Subcutaneous adipose tissue (tissue), 4 donors: ENCODE results near the gene OBSCN. TPM values are rescaled to one million over a fixed set of nuclear protein-coding genes. Genes with fewer than 3 reads are reported as not detected.

Source experiments
- total RNA-seq, 4 donors: library from RNA; depleted of rRNA; stranded (reverse); fragments of >200 nt; gene quantifications; one replicate each; pipeline ENCODE4 v1.1.0, GENCODE V29; 2016
- TF ChIP-seq, protein P1 (sequence below): fragments of 450-650 bp; IDR thresholded peaks from one replicate; pipeline ENCODE4 v1.5.1; 2016; ENCODE audit warnings: low read depth, mild to moderate bottlenecking, control low read depth, antibody characterized with exemption, moderate library complexity

OBSCN gene
- total RNA-seq, 4 donors from 2014 or later, result 4.1 to 4.9 (median 4.7) TPM

DNA sequence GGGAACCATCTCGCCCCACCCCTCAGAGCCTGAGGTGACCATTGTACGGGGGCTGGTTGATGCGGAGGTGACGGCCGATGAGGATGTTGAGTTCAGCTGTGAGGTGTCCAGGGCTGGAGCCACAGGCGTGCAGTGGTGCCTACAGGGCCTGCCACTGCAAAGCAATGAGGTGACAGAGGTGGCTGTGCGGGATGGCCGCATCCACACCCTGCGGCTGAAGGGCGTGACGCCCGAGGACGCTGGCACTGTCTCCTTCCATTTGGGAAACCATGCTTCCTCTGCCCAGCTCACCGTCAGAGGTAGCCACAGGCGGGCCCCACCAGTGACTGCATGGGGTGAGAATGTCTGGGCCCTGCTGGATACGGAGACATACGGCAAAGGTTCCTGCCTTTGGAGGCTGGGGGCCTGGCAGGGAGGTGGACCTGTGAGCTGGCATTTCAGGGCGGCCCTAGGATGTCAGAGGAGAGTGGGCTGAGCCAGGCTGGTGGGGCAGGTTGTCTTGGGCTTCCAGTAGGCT lies 100.3 kb downstream of the OBSCN start:
- TF ChIP-seq, protein P1, sequence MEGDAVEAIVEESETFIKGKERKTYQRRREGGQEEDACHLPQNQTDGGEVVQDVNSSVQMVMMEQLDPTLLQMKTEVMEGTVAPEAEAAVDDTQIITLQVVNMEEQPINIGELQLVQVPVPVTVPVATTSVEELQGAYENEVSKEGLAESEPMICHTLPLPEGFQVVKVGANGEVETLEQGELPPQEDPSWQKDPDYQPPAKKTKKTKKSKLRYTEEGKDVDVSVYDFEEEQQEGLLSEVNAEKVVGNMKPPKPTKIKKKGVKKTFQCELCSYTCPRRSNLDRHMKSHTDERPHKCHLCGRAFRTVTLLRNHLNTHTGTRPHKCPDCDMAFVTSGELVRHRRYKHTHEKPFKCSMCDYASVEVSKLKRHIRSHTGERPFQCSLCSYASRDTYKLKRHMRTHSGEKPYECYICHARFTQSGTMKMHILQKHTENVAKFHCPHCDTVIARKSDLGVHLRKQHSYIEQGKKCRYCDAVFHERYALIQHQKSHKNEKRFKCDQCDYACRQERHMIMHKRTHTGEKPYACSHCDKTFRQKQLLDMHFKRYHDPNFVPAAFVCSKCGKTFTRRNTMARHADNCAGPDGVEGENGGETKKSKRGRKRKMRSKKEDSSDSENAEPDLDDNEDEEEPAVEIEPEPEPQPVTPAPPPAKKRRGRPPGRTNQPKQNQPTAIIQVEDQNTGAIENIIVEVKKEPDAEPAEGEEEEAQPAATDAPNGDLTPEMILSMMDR, result no peak

DNA sequence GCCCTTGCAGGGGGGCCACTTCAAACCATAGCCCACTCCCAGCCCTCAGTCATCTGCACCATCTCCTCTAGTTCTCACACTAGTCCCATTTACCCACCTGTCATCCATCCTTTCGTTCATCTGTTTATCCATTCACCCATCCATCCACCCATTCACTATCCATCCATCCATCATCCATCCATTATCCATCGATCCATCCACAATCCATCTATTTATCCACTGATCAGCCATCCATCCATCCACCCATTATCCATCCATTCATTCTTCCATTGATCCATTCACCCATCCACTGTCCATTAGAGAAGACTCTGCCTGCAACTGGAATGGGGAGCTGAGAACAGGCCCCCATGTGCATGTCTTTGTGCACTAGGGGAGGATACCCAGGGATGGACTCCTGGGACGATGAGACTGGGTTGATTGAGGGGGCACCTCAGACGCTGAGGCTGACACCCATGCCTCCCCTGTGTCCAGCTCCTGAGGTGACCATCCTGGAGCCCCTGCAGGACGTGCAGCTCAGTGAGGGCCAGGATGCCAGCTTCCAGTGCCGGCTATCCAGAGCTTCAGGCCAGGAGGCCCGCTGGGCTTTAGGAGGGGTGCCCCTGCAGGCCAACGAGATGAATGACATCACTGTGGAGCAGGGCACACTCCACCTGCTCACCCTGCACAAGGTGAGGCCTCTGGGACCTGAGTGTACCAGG lies 100.9 kb downstream of the OBSCN start:
- TF ChIP-seq, protein P1, result no peak

DNA sequence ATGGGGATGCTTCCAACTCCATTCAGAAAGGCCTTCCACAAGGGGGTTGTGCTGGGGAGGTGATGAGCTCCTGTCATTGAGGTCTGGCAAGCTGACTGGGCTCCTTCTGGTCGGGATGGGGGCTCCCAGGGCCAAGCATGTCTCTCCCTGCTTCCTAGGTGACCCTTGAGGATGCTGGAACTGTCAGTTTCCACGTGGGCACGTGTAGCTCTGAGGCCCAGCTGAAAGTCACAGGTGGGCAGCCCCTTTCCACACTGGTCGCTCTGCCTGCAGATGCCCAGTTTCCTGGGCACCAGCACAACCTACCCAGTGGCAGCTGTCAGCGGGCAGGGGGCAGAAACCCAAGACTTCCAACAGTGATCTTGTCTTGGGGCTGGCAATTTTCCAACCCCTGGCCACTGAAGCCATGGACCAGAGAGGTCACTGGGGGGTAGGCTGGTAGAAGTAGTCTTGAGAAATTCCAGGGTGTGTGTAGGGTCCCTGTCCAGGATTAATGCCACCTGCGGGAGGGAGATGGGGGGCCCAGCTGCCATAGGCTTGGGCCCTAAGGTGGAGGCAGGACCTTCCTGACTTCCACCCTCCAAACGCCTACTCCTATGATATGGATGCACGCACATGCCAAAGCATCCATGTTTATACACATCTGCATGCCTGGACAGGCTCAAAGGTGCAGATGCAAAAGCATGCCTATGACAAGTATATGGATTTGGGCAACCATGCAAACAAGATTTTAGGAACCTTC lies 101.7 kb downstream of the OBSCN start:
- TF ChIP-seq, protein P1, result no peak

DNA sequence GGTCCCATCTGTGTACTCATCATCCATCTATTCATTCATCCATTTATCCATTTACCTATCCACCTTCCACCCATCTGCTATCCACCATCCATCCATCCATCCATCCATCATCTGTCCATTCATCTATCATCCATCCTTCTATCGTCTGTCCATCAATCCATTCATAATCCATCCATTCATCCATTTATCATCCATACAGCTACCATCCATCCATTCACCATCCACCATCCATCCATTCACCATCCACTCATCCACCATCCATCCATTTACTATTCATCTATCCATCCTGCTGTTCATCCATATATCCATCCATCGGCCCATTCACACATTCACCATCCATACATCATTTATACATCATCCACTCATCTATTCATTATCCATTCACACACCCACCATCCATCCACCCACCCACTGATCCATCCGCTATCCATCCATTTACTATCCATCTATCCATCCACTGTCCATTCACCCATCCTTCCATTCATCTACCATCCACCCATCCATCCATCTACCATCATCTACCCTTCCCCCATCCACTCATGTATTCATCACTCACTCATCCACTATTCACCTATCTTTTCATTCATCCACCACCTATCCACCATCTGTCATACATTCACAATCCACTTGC lies 102.4 kb downstream of the OBSCN start:
- TF ChIP-seq, protein P1, result no peak

DNA sequence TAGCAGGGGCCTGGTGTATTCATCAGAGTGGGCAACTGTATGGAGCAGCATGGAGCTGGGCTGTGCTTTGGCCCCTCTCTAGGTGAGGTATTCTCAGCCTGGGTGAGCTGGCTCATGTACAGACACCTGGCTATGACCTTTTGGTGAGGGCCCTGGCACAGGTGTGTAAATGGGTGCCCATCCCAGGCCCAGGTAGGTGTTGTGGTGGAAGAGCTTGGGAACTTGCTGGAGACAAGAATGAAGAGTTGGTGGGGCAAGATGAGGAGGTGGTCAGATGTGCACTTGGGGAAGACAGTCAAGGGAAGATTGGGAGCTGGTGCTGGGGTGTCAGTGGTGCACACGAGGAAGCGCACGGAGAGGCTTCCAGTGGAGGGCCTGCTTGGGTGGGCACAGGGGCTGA lies 103.2 kb downstream of the OBSCN start:
- TF ChIP-seq, protein P1, result no peak

DNA sequence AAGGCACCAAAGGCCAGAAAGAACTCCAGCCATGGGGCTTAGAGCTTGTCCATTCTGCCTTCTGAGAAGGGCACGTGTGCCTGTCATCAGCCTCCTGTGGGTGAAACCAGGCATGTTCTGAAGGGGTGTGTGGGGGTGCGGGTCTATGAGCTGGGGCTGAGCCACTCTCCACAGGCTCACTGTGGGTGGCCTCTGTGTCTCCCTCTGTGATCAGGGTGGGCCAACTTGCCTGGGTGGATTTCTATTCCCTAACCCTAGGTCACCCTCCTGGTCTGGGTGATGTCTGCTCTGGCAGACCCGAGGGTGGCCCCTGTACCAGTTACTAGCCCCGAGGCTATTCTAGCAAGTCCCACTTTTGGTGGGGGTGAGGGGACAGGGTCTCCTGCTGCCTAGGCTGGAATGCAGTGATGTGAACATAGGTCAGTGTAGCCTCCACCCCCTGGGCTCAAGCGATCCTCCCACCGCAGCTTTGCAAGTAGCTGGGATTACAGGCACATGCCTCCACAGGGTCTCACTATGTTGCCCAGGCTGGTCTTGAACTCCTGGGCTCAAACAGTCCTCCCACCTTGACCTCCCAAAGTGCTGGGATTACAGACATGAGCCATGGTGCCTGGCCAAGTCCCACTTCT lies 104.4 kb downstream of the OBSCN start:
- TF ChIP-seq, protein P1, result no peak
